Right atrium auricular region (tissue), 2 donors: Measurements from ENCODE around the gene ARID3C. TPM values are rescaled to one million over a fixed set of nuclear protein-coding genes. Genes with fewer than 3 reads are reported as not detected.
A peak's percentile ranks its signal among the peaks of the same experiment; 100 is the strongest.

Experiments
- DNase-seq: peaks from one replicate; pipeline ENCODE4 v3.0.0-alpha.2; 2019; ENCODE audit warnings: low spot score
- H3K27ac ChIP-seq, 2 donors: fragments of 200-600 bp; sonication (generic); 1 replicate in 1 of 2; 2 replicates in 1 of 2; pipeline ENCODE4 v1.5.1; 2016 to 2019
- H3K27me3 ChIP-seq, 2 donors: fragments of 200-600 bp; sonication (generic); one replicate each; pipeline versions ENCODE4 v1.5.1 to v1.6.0; 2017 to 2019
- H3K36me3 ChIP-seq: fragments of 200-600 bp; sonication (generic); one replicate; pipeline ENCODE4 v1.5.1; 2016
- H3K4me1 ChIP-seq, 2 donors: fragments of 200-600 bp; sonication (generic); one replicate each; pipeline versions ENCODE4 v1.5.1 to v1.6.0; 2017 to 2019
- H3K4me3 ChIP-seq, 2 donors: fragments of 200-600 bp; sonication (generic); 1 replicate in 1 of 2; 2 replicates in 1 of 2; pipeline ENCODE4 v1.5.1; 2017 to 2019; ENCODE audit warnings: mild to moderate bottlenecking in 1 of 2, moderate library complexity in 1 of 2
- H3K9me3 ChIP-seq, 2 donors: fragments of 200-600 bp; sonication (generic); one replicate each; pipeline ENCODE4 v1.5.1; 2019
- CTCF ChIP-seq, 2 donors: fragments of 200-600 bp; sonication (generic); IDR thresholded peaks; one replicate each; pipeline ENCODE4 v1.5.1; 2019; ENCODE audit warnings: antibody characterized with exemption in 2 of 2
- total RNA-seq, 2 donors: library from RNA; depleted of rRNA; stranded (reverse); fragments of >200 nt; gene quantifications; one replicate each; pipeline ENCODE4 v1.1.0, GENCODE V29; 2016

ARID3C gene
- total RNA-seq, 2 donors from 2014 or later: not detected

GRCh38 chr9:34620061-34620994 lies 8.5 kb downstream of the ARID3C start, which contains the start of gene DCTN3:
TSS of gene DCTN3 (minus strand) at chr9:34620495. CDS start at chr9:34620464, 31 bp downstream.
- Histone ChIP-seq H3K9me3 (no peaks in the 10 kb centered on the region), H3K27ac (peak within 1 kb of the TSS; percentile 24 to 64), H3K36me3 (peaks cover 27% of the 10 kb centered on the region), H3K4me1 (peaks cover 0 to 26% of the 10 kb centered on the region in 2 donors), H3K27me3 (peaks cover 8 to 29% of the 10 kb centered on the region in 2 donors), H3K4me3 (peak within 1 kb of the TSS; percentile 85 to 86)
- DNase-seq: peak; percentile 97
- peak in 1 of 2 donors; percentile 23 for TF ChIP-seq CTCF (IDR thresholded peaks at IDR 0.05)

GRCh38 chr9:34615132-34615531 lies 13.7 kb downstream of the ARID3C start:
- Histone ChIP-seq H3K36me3 (peaks cover 37% of the 10 kb centered on the region), H3K27me3 (no peaks in the 10 kb centered on the region), H3K27ac (no peak overlapping the region), H3K9me3 (no peaks in the 10 kb centered on the region), H3K4me3 (no peak overlapping the region), H3K4me1 (peaks cover 0 to 35% of the 10 kb centered on the region in 2 donors)
- DNase-seq: no peak
- TF ChIP-seq CTCF (IDR thresholded peaks at IDR 0.05): no peak

- Histone ChIP-seq H3K27ac (peak overlapping the region; percentile 92), H3K36me3 (peaks cover 35% of the 10 kb centered on the region), H3K27me3 (no peaks in the 10 kb centered on the region), H3K9me3 (no peaks in the 10 kb centered on the region), H3K4me3 (peak overlapping the region; percentile 75 to 81), H3K4me1 (peaks cover 0 to 28% of the 10 kb centered on the region in 2 donors)
- peak; percentile 88 for DNase-seq
- TF ChIP-seq CTCF (IDR thresholded peaks at IDR 0.05): peak; percentile 61 to 91
These were observed 16.0 kb downstream of the ARID3C start for GRCh38 chr9:34612788-34613390.

GRCh38 chr9:34611811-34612787 lies 16.8 kb downstream of the ARID3C start, which contains the start of gene RPP25L:
TSS of gene RPP25L (minus strand) at chr9:34612097. CDS start at chr9:34611296, 801 bp downstream.
- no peaks in the 10 kb centered on the region for H3K27me3 ChIP-seq
- peaks cover 0 to 28% of the 10 kb centered on the region in 2 donors for H3K4me1 ChIP-seq
- H3K9me3 ChIP-seq: no peaks in the 10 kb centered on the region
- no peak for TF ChIP-seq CTCF (IDR thresholded peaks at IDR 0.05)
- peak; percentile 85 for DNase-seq
- H3K4me3 ChIP-seq: peak within 1 kb of the TSS; percentile 75 to 81
- H3K27ac ChIP-seq: peak within 1 kb of the TSS; percentile 92
- H3K36me3 ChIP-seq: peaks cover 27% of the 10 kb centered on the region

GRCh38 chr9:34611251-34611810 lies 17.5 kb downstream of the ARID3C start:
- Histone ChIP-seq H3K4me3 (peak overlapping the region; percentile 75 to 81), H3K4me1 (peaks cover 0 to 28% of the 10 kb centered on the region in 2 donors), H3K36me3 (peaks cover 19% of the 10 kb centered on the region), H3K27ac (peak overlapping the region; percentile 92), H3K27me3 (no peaks in the 10 kb centered on the region), H3K9me3 (no peaks in the 10 kb centered on the region)
- TF ChIP-seq CTCF (IDR thresholded peaks at IDR 0.05): no peak
- no peak for DNase-seq
